Activated CD4-positive, alpha-beta T cell treated with anti-CD3 and anti-CD28 coated beads, Interleukin-2, amount 10 ng/mL, durations not matched to agents 24 days and 14 days (primary cell): ENCODE data around the gene FLNB. TPM values are rescaled to one million over a fixed set of nuclear protein-coding genes. Genes with fewer than 3 reads are reported as not detected.

ENCODE experiments used
- DNase-seq: peaks from one replicate; pipeline ENCODE4 v3.0.0; 2022
- H3K27ac Mint-ChIP-seq: one replicate; pipeline ENCODE4 v1.8.0; 2022; ENCODE audit warnings: mild to moderate bottlenecking, mixed read lengths
- H3K27me3 Mint-ChIP-seq: one replicate; pipeline ENCODE4 v1.8.0; 2022; ENCODE audit warnings: mixed read lengths
- H3K36me3 Mint-ChIP-seq: one replicate; pipeline ENCODE4 v1.8.0; 2022; ENCODE audit warnings: low read depth, mild to moderate bottlenecking, mixed read lengths
- H3K4me1 Mint-ChIP-seq: one replicate; pipeline ENCODE4 v1.8.0; 2021; ENCODE audit warnings: mixed read lengths
- H3K4me3 Mint-ChIP-seq: one replicate; pipeline ENCODE4 v1.8.0; 2022; ENCODE audit warnings: mild to moderate bottlenecking, moderate library complexity, mixed read lengths
- H3K9me3 Mint-ChIP-seq: one replicate; pipeline ENCODE4 v1.8.0; 2021; ENCODE audit warnings: mixed read lengths
- intact Hi-C: fragments of 100-400 bp; cut with micrococcal nuclease; formaldehyde crosslinking; loops from one replicate; pipeline ENCODE4 v1.15.1; 2023
- total RNA-seq: library from RNA; stranded (reverse); gene quantifications from 2 replicates; pipeline ENCODE4 v1.2.3, GENCODE V29; 2022

The FLNB gene
- total RNA-seq, 1 donor from 2014 or later: 23.9 TPM

GRCh38 chr3:58009749-58010535, 1.7 kb downstream of the FLNB start:
- Mint-ChIP-seq H3K36me3 (no peaks in the 10 kb centered on the region), H3K9me3 (no peaks in the 10 kb centered on the region), H3K27ac (peak overlapping the region; percentile 56), H3K4me1 (peaks cover 36% of the 10 kb centered on the region), H3K27me3 (no peaks in the 10 kb centered on the region), H3K4me3 (peak overlapping the region; percentile 91)
- intact Hi-C loops: loop anchor here (1.0 to 10.0 kb wide), 3 partner anchors 157 to 295 kb away; partner anchors contain the start of genes HTD2 and RPP14
- DNase-seq: no peak

GRCh38 chr3:58010562-58010961, 2.3 kb downstream of the FLNB start:
- no peaks in the 10 kb centered on the region for H3K27me3 Mint-ChIP-seq
- H3K4me3 Mint-ChIP-seq: peak overlapping the region; percentile 91
- DNase-seq: peak; percentile 61
- H3K27ac Mint-ChIP-seq: no peak overlapping the region
- peaks cover 36% of the 10 kb centered on the region for H3K4me1 Mint-ChIP-seq
- intact Hi-C loops: no loop called here
- no peaks in the 10 kb centered on the region for H3K36me3 Mint-ChIP-seq
- H3K9me3 Mint-ChIP-seq: no peaks in the 10 kb centered on the region

GRCh38 chr3:58011580-58011979, 3.4 kb downstream of the FLNB start:
- DNase-seq: no peak
- no peaks in the 10 kb centered on the region for H3K27me3 Mint-ChIP-seq
- intact Hi-C loops: no loop called here
- H3K9me3 Mint-ChIP-seq: no peaks in the 10 kb centered on the region
- peaks cover 36% of the 10 kb centered on the region for H3K4me1 Mint-ChIP-seq
- no peaks in the 10 kb centered on the region for H3K36me3 Mint-ChIP-seq
- H3K4me3 Mint-ChIP-seq: peak overlapping the region; percentile 6
- no peak overlapping the region for H3K27ac Mint-ChIP-seq

- Mint-ChIP-seq H3K9me3 (no peaks in the 10 kb centered on the region), H3K27me3 (no peaks in the 10 kb centered on the region), H3K4me1 (peaks cover 36% of the 10 kb centered on the region), H3K27ac (no peak overlapping the region), H3K4me3 (peak overlapping the region; percentile 11), H3K36me3 (no peaks in the 10 kb centered on the region)
- intact Hi-C loops: loop anchor here (1.0 kb wide), 1 partner anchor 23 kb away; no protein-coding TSS in a partner anchor
- DNase-seq: no peak
Observed at GRCh38 chr3:58012302-58012701, 4.1 kb downstream of the FLNB start.

GRCh38 chr3:58013099-58013498, 4.9 kb downstream of the FLNB start:
- intact Hi-C loops: no loop called here
- Mint-ChIP-seq H3K36me3 (no peaks in the 10 kb centered on the region), H3K4me3 (peak overlapping the region; percentile 1), H3K27ac (peak overlapping the region; percentile 32), H3K4me1 (peaks cover 34% of the 10 kb centered on the region), H3K27me3 (no peaks in the 10 kb centered on the region), H3K9me3 (no peaks in the 10 kb centered on the region)
- DNase-seq: peak; percentile 71

- peaks cover 33% of the 10 kb centered on the region for H3K4me1 Mint-ChIP-seq
- no peaks in the 10 kb centered on the region for H3K9me3 Mint-ChIP-seq
- H3K27me3 Mint-ChIP-seq: no peaks in the 10 kb centered on the region
- no peak overlapping the region for H3K27ac Mint-ChIP-seq
- H3K36me3 Mint-ChIP-seq: no peaks in the 10 kb centered on the region
- H3K4me3 Mint-ChIP-seq: no peak overlapping the region
- intact Hi-C loops: no loop called here
- no peak for DNase-seq
Observed at GRCh38 chr3:58013973-58014649, 5.9 kb downstream of the FLNB start.

- H3K4me3 Mint-ChIP-seq: no peak overlapping the region
- no peaks in the 10 kb centered on the region for H3K27me3 Mint-ChIP-seq
- DNase-seq: no peak
- intact Hi-C loops: no loop called here
- H3K9me3 Mint-ChIP-seq: no peaks in the 10 kb centered on the region
- no peaks in the 10 kb centered on the region for H3K36me3 Mint-ChIP-seq
- peaks cover 30% of the 10 kb centered on the region for H3K4me1 Mint-ChIP-seq
- no peak overlapping the region for H3K27ac Mint-ChIP-seq
Observed at GRCh38 chr3:58015520-58015915, 7.3 kb downstream of the FLNB start.

- H3K36me3 Mint-ChIP-seq: no peaks in the 10 kb centered on the region
- H3K4me3 Mint-ChIP-seq: no peak overlapping the region
- no peaks in the 10 kb centered on the region for H3K27me3 Mint-ChIP-seq
- intact Hi-C loops: no loop called here
- DNase-seq: no peak
- H3K27ac Mint-ChIP-seq: no peak overlapping the region
- peaks cover 31% of the 10 kb centered on the region for H3K4me1 Mint-ChIP-seq
- no peaks in the 10 kb centered on the region for H3K9me3 Mint-ChIP-seq
Observed at GRCh38 chr3:58016710-58017109, 8.5 kb downstream of the FLNB start.

- DNase-seq: no peak
- Mint-ChIP-seq H3K27me3 (no peaks in the 10 kb centered on the region), H3K4me1 (peaks cover 26% of the 10 kb centered on the region), H3K9me3 (no peaks in the 10 kb centered on the region), H3K4me3 (no peak overlapping the region), H3K27ac (peak overlapping the region; percentile 62), H3K36me3 (no peaks in the 10 kb centered on the region)
- intact Hi-C loops: no loop called here
Observed at GRCh38 chr3:58018892-58019742, 10.9 kb downstream of the FLNB start.

- no peaks in the 10 kb centered on the region for H3K9me3 Mint-ChIP-seq
- H3K27ac Mint-ChIP-seq: no peak overlapping the region
- H3K27me3 Mint-ChIP-seq: no peaks in the 10 kb centered on the region
- DNase-seq: no peak
- no peaks in the 10 kb centered on the region for H3K36me3 Mint-ChIP-seq
- H3K4me3 Mint-ChIP-seq: no peak overlapping the region
- H3K4me1 Mint-ChIP-seq: peaks cover 29% of the 10 kb centered on the region
- intact Hi-C loops: loop anchor here (5.0 kb wide), 1 partner anchor 57 kb away; no protein-coding TSS in a partner anchor
Observed at GRCh38 chr3:58020783-58021071, 12.5 kb downstream of the FLNB start.

- no peaks in the 10 kb centered on the region for H3K36me3 Mint-ChIP-seq
- H3K27ac Mint-ChIP-seq: no peak overlapping the region
- H3K4me3 Mint-ChIP-seq: no peak overlapping the region
- H3K4me1 Mint-ChIP-seq: peaks cover 30% of the 10 kb centered on the region
- H3K9me3 Mint-ChIP-seq: no peaks in the 10 kb centered on the region
- no peak for DNase-seq
- intact Hi-C loops: loop anchor here (5.0 kb wide), 1 partner anchor 56 kb away; no protein-coding TSS in a partner anchor
- no peaks in the 10 kb centered on the region for H3K27me3 Mint-ChIP-seq
Observed at GRCh38 chr3:58021072-58021959, 13.1 kb downstream of the FLNB start.

GRCh38 chr3:58021962-58022361, 13.7 kb downstream of the FLNB start:
- DNase-seq: no peak
- H3K27me3 Mint-ChIP-seq: no peaks in the 10 kb centered on the region
- H3K27ac Mint-ChIP-seq: peak overlapping the region; percentile 71
- no peaks in the 10 kb centered on the region for H3K9me3 Mint-ChIP-seq
- H3K4me3 Mint-ChIP-seq: no peak overlapping the region
- intact Hi-C loops: loop anchor here (5.0 kb wide), 1 partner anchor 55 kb away; no protein-coding TSS in a partner anchor
- H3K4me1 Mint-ChIP-seq: peaks cover 35% of the 10 kb centered on the region
- no peaks in the 10 kb centered on the region for H3K36me3 Mint-ChIP-seq

GRCh38 chr3:58022490-58022889, 14.3 kb downstream of the FLNB start:
- Mint-ChIP-seq H3K4me3 (no peak overlapping the region), H3K36me3 (no peaks in the 10 kb centered on the region), H3K27me3 (no peaks in the 10 kb centered on the region), H3K4me1 (peaks cover 37% of the 10 kb centered on the region), H3K9me3 (no peaks in the 10 kb centered on the region), H3K27ac (peak overlapping the region; percentile 71)
- intact Hi-C loops: loop anchor here (5.0 kb wide), 1 partner anchor 55 kb away; no protein-coding TSS in a partner anchor
- no peak for DNase-seq
